ENCODE data around the gene GRN. TPM values are rescaled to one million over a fixed set of nuclear protein-coding genes. Genes with fewer than 3 reads are reported as not detected.
"Not testable (repeated sequence)": the region's sequence is repeated elsewhere in the genome, so short reads cannot be mapped to it uniquely, and the experiment has no call there.

Gene GRN
- polyA plus RNA-seq, 1 donor from 2014 or later = 219 TPM

GRCh38 chr17:44347206-44348055 is 2.3 kb downstream of the GRN start:
- Mint-ChIP-seq H3K27ac (peak overlapping the region; percentile 92 to 95 (median 94)), H3K4me3 (peak overlapping the region; percentile 57 to 99 (median 99)), H3K4me1 (peaks cover 31 to 36% (median 35%) of the 10 kb centered on the region in 3 donors)
- not testable (repeated sequence) for H3K36me3 Mint-ChIP-seq, H3K9me3 Mint-ChIP-seq, H3K27me3 Mint-ChIP-seq

GRCh38 chr17:44348234-44348987 is 3.3 kb downstream of the GRN start:
- Mint-ChIP-seq H3K4me1 (peaks cover 31 to 41% (median 37%) of the 10 kb centered on the region in 3 donors), H3K4me3 (peak overlapping the region; percentile 63 to 99 (median 99)), H3K27ac (peak overlapping the region; percentile 47 to 94 (median 92)), H3K36me3 (no peaks in the 10 kb centered on the region), H3K9me3 (no peaks in the 10 kb centered on the region), H3K27me3 (no peaks in the 10 kb centered on the region)

DNA sequence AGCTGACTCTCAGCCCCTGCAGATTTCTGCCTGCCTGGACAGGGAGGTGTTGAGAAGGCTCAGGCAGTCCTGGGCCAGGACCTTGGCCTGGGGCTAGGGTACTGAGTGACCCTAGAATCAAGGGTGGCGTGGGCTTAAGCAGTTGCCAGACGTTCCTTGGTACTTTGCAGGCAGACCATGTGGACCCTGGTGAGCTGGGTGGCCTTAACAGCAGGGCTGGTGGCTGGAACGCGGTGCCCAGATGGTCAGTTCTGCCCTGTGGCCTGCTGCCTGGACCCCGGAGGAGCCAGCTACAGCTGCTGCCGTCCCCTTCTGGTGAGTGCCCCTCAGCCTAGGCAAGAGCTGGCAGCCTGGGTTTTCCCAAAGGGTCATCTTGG is 3.9 kb downstream of the GRN start:
- Mint-ChIP-seq H3K27ac (peak overlapping the region in 2 of 3 donors; percentile 92 to 94), H3K27me3 (no peaks in the 10 kb centered on the region), H3K9me3 (no peaks in the 10 kb centered on the region), H3K4me3 (peak overlapping the region in 2 of 4 donors; percentile 72 to 99), H3K36me3 (no peaks in the 10 kb centered on the region), H3K4me1 (peaks cover 31 to 41% (median 37%) of the 10 kb centered on the region in 3 donors)

GRCh38 chr17:44349553-44350070 is 4.5 kb downstream of the GRN start:
- H3K4me1 Mint-ChIP-seq = peaks cover 31 to 40% (median 33%) of the 10 kb centered on the region in 3 donors
- peak overlapping the region in 2 of 3 donors; percentile 13 to 67 for H3K27ac Mint-ChIP-seq

DNA sequence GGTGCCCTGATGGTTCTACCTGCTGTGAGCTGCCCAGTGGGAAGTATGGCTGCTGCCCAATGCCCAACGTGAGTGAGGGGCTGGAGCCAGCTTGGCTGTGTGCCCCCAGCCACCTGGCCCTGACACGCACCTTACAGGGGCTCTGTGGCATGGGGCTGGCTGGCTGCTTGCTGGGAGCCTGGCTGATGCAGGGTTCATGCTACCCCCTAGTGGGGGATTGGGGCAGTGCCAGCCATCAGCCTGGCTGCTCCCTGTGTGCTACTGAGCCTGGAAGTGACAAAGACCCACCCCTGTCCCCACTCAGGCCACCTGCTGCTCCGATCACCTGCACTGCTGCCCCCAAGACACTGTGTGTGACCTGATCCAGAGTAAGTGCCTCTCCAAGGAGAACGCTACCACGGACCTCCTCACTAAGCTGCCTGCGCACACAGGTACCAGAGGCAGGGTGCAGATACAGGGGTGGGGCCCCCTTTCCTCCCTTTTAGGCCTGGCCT is 5.7 kb downstream of the GRN start:
- Mint-ChIP-seq H3K4me1 (peaks cover 20 to 36% (median 28%) of the 10 kb centered on the region in 3 donors), H3K27ac (peak overlapping the region in 2 of 3 donors; percentile 57 to 80), H3K36me3 (no peaks in the 10 kb centered on the region), H3K27me3 (no peaks in the 10 kb centered on the region), H3K4me3 (peak overlapping the region in 1 of 4 donors; percentile 85), H3K9me3 (no peaks in the 10 kb centered on the region)

More at GRCh38 chr17:44349553-44350070, 4.5 kb downstream of the GRN start:
- no peaks in the 10 kb centered on the region for H3K36me3 Mint-ChIP-seq
- H3K9me3 Mint-ChIP-seq = no peaks in the 10 kb centered on the region
- H3K27me3 Mint-ChIP-seq = no peaks in the 10 kb centered on the region
- no peak overlapping the region for H3K4me3 Mint-ChIP-seq

GRCh38 chr17:44351464-44351863 is 6.4 kb downstream of the GRN start:
- no peaks in the 10 kb centered on the region for H3K27me3 Mint-ChIP-seq
- peaks cover 13 to 30% (median 21%) of the 10 kb centered on the region in 3 donors for H3K4me1 Mint-ChIP-seq
- no peaks in the 10 kb centered on the region for H3K9me3 Mint-ChIP-seq
- H3K36me3 Mint-ChIP-seq = no peaks in the 10 kb centered on the region
- H3K4me3 Mint-ChIP-seq = no peak overlapping the region
- peak overlapping the region in 1 of 3 donors; percentile 73 for H3K27ac Mint-ChIP-seq

- H3K27ac Mint-ChIP-seq = peak overlapping the region in 1 of 3 donors; percentile 73
Observed at GRCh38 chr17:44351961-44352827, 7.1 kb downstream of the GRN start.

GRCh38 chr17:44352828-44353671 is 7.9 kb downstream of the GRN start:
- H3K27ac Mint-ChIP-seq = peak overlapping the region in 1 of 3 donors; percentile 81
- peaks cover 12 to 19% (median 14%) of the 10 kb centered on the region in 3 donors for H3K4me1 Mint-ChIP-seq
- no peaks in the 10 kb centered on the region for H3K36me3 Mint-ChIP-seq
- peak overlapping the region; percentile 36 to 88 (median 69) for H3K4me3 Mint-ChIP-seq
- no peaks in the 10 kb centered on the region for H3K27me3 Mint-ChIP-seq
- no peaks in the 10 kb centered on the region for H3K9me3 Mint-ChIP-seq

More at GRCh38 chr17:44351961-44352827, 7.1 kb downstream of the GRN start:
- Mint-ChIP-seq H3K27me3 (no peaks in the 10 kb centered on the region), H3K36me3 (no peaks in the 10 kb centered on the region), H3K4me1 (peaks cover 12 to 23% (median 17%) of the 10 kb centered on the region in 3 donors), H3K4me3 (peak overlapping the region in 3 of 4 donors; percentile 36 to 83 (median 54)), H3K9me3 (no peaks in the 10 kb centered on the region)

- peaks cover 6 to 11% (median 8%) of the 10 kb centered on the region in 3 donors for H3K4me1 Mint-ChIP-seq
- peaks cover 2% of the 10 kb centered on the region for H3K27me3 Mint-ChIP-seq
- no peaks in the 10 kb centered on the region for H3K9me3 Mint-ChIP-seq
- H3K4me3 Mint-ChIP-seq = peak overlapping the region; percentile 49 to 78 (median 72)
- H3K36me3 Mint-ChIP-seq = no peaks in the 10 kb centered on the region
- H3K27ac Mint-ChIP-seq = no peak overlapping the region
Observed at GRCh38 chr17:44353672-44354331, 8.7 kb downstream of the GRN start.

DNA sequence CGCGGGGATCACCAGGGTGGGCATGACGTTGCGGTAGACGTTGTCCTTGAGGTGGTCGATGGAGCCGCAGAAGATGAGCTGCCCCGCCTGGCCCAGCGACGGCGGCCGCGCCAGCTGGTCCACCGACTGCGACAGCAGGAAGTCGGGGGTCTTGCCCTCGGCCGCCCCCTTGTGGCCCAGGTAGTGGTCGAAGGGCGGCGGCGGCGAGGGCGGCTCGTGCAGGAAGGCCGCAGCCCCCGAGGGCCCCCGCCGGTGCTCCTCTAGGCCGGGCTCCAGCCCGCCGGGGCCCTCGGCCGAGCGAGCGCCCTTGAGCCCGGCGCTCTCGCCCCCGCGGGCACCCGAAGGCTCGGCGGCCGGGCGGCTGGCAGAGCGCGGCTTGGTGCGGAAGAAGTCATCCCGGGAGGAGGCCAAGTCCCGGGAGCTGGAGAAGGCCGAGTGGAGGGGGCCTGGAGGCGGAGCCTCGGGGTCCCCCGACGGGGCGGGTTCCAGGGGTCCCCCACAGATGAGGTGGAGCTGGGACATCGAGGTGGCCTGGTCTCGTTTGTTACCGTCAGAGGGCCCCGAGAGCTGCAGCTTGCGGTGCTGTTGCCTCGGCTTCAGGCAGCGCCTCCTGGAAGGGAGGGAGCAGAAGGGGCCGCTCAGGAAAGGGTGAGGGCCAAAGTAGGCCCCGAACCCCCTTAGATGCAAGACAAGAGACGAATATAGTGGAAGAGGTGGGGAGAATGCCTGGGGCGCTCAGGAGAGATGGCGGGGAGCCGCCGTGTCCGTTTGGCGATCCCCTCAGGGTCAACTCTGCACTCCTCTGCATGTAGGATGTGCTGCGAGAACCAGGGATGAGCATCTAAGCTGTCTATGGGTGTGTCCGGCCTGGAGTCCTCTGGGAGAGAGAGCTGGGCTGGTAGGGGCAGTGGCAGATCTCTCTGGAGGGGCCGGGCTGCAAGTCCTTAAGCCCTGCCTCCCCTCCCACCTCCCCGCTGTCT is 9.8 kb downstream of the GRN start:
- H3K27ac Mint-ChIP-seq = no peak overlapping the region
- H3K27me3 Mint-ChIP-seq = peaks cover 5% of the 10 kb centered on the region
- peak overlapping the region; percentile 78 to 90 (median 81) for H3K4me3 Mint-ChIP-seq
- no peaks in the 10 kb centered on the region for H3K9me3 Mint-ChIP-seq
- peaks cover 9 to 13% (median 11%) of the 10 kb centered on the region in 3 donors for H3K4me1 Mint-ChIP-seq
- no peaks in the 10 kb centered on the region for H3K36me3 Mint-ChIP-seq

DNA sequence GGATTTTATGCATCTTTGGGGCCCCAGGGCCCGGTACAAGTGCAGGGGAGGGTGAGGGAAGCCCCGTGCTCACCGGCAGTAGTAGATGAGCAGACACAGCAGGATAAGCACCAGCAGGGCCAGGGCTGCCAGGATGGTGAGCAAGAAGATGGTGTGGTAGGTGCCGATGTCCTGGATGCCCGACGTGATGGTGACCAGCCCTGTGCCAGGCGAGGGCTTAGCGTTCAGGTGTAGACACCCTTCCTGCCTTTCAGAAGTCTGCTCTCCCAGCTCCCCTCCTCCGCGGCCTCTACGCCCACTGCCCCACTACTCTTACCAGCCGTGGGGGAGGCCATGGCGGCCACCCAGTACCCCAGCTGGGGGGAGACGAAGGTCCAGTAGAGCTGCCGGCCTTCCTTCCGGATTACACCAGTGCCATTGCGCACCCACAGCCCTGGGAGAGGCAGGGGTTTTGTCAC is 10.6 kb downstream of the GRN start:
- Mint-ChIP-seq H3K36me3 (no peaks in the 10 kb centered on the region), H3K27me3 (peaks cover 5% of the 10 kb centered on the region), H3K4me3 (peak overlapping the region in 2 of 4 donors; percentile 78 to 79), H3K9me3 (no peaks in the 10 kb centered on the region), H3K27ac (no peak overlapping the region), H3K4me1 (peaks cover 7 to 12% (median 10%) of the 10 kb centered on the region in 3 donors)

GRCh38 chr17:44356241-44356640 is 11.1 kb downstream of the GRN start:
- H3K27me3 Mint-ChIP-seq = peaks cover 5% of the 10 kb centered on the region
- peak overlapping the region; percentile 16 to 78 (median 44) for H3K4me3 Mint-ChIP-seq

More at GRCh38 chr17:44356241-44356640, 11.1 kb downstream of the GRN start:
- Mint-ChIP-seq H3K4me1 (peaks cover 5 to 10% (median 10%) of the 10 kb centered on the region in 3 donors), H3K36me3 (no peaks in the 10 kb centered on the region), H3K9me3 (no peaks in the 10 kb centered on the region), H3K27ac (no peak overlapping the region)

Data from IgD-negative memory B cell (primary cell).